ENCODE measurements around the gene ATP8A1.

DNA sequence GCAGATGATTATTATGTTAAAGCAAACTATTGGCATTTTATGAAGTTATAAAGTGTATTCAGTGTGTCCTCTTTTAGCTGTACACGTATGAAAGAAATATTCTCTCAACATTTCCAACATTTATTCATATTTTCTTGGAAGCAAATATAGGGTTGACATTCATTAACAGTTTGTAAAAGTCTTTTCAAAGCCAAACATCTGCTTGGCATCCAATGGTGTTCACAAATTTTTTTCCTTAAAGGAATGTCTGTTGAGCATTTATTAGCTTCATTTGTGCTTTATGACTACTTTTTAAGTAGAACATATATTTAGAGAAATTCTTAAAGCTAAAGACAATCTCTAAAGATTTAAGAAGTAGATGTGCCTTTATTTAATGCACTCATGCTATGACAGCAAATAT lies 176.6 kb downstream of the ATP8A1 start:
- TF ChIP-seq, protein P1, sequence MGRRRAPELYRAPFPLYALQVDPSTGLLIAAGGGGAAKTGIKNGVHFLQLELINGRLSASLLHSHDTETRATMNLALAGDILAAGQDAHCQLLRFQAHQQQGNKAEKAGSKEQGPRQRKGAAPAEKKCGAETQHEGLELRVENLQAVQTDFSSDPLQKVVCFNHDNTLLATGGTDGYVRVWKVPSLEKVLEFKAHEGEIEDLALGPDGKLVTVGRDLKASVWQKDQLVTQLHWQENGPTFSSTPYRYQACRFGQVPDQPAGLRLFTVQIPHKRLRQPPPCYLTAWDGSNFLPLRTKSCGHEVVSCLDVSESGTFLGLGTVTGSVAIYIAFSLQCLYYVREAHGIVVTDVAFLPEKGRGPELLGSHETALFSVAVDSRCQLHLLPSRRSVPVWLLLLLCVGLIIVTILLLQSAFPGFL (CRISPR knock-in tag; IDR thresholded peaks at IDR 0.05; ENCODE audit: borderline replicate concordance), result no peak
- TF ChIP-seq, protein P2, sequence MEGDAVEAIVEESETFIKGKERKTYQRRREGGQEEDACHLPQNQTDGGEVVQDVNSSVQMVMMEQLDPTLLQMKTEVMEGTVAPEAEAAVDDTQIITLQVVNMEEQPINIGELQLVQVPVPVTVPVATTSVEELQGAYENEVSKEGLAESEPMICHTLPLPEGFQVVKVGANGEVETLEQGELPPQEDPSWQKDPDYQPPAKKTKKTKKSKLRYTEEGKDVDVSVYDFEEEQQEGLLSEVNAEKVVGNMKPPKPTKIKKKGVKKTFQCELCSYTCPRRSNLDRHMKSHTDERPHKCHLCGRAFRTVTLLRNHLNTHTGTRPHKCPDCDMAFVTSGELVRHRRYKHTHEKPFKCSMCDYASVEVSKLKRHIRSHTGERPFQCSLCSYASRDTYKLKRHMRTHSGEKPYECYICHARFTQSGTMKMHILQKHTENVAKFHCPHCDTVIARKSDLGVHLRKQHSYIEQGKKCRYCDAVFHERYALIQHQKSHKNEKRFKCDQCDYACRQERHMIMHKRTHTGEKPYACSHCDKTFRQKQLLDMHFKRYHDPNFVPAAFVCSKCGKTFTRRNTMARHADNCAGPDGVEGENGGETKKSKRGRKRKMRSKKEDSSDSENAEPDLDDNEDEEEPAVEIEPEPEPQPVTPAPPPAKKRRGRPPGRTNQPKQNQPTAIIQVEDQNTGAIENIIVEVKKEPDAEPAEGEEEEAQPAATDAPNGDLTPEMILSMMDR (IDR thresholded peaks at IDR 0.05), result no peak
- TF ChIP-seq CBFB (CRISPR knock-in tag; IDR thresholded peaks at IDR 0.05; ENCODE audit: low read depth) (no peak), RELA (CRISPR knock-in tag; IDR thresholded peaks at IDR 0.05; ENCODE audit: borderline replicate concordance) (no peak), ATF1 (CRISPR knock-in tag; IDR thresholded peaks at IDR 0.05) (no peak), KAT7 (CRISPR knock-in tag; IDR thresholded peaks at IDR 0.05; ENCODE audit: borderline replicate concordance) (no peak), NR1H2 (CRISPR knock-in tag; IDR thresholded peaks at IDR 0.05) (no peak), ZNF121 (CRISPR knock-in tag; IDR thresholded peaks at IDR 0.05) (no peak)
- TF ChIP-seq, protein P3, sequence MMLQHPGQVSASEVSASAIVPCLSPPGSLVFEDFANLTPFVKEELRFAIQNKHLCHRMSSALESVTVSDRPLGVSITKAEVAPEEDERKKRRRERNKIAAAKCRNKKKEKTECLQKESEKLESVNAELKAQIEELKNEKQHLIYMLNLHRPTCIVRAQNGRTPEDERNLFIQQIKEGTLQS (CRISPR knock-in tag; conservative IDR thresholded peaks at IDR 0.05), result no peak
- TF ChIP-seq, protein P4, sequence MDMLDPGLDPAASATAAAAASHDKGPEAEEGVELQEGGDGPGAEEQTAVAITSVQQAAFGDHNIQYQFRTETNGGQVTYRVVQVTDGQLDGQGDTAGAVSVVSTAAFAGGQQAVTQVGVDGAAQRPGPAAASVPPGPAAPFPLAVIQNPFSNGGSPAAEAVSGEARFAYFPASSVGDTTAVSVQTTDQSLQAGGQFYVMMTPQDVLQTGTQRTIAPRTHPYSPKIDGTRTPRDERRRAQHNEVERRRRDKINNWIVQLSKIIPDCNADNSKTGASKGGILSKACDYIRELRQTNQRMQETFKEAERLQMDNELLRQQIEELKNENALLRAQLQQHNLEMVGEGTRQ (CRISPR knock-in tag; IDR thresholded peaks at IDR 0.05), result no peak
- TF ChIP-seq, protein P5, sequence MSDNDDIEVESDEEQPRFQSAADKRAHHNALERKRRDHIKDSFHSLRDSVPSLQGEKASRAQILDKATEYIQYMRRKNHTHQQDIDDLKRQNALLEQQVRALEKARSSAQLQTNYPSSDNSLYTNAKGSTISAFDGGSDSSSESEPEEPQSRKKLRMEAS (CRISPR knock-in tag; IDR thresholded peaks at IDR 0.05), result no peak
